ENCODE data around the gene SSBP4.

DNA sequence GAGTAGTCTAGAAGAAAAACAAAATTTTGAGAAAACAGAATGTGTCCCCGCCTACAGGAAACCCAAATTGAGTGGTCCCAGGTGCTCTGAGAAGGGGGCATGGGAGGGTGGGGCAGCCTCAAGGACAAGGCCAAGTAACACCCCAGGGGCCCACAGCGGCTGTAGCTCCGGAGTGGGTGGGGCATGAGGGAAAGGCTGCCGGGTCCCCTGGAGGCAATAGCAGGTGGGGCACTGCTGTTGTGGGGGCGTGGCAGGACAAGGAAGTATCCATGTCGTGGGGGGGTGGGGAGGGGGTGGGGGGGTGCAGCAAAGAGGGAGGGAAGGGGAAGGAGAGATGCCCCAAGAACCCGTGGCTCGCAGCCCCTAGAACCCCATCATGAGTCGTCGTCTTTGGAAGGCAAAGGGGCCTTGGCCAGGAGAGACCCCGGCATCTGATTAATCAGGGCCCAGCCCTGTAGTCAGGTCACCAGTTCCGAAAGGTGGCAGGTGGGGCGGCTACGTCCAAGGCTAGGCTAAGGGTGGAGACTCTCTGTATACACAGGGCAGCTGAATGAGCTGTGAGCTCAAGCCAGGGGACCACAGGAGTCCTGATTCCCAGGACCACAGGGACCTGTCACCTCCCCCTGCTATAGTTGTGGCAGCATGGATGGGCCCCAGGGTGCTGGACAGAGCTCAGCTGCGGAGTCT, 26.2 kb downstream of the SSBP4 start:
- TF ChIP-seq, protein P1, sequence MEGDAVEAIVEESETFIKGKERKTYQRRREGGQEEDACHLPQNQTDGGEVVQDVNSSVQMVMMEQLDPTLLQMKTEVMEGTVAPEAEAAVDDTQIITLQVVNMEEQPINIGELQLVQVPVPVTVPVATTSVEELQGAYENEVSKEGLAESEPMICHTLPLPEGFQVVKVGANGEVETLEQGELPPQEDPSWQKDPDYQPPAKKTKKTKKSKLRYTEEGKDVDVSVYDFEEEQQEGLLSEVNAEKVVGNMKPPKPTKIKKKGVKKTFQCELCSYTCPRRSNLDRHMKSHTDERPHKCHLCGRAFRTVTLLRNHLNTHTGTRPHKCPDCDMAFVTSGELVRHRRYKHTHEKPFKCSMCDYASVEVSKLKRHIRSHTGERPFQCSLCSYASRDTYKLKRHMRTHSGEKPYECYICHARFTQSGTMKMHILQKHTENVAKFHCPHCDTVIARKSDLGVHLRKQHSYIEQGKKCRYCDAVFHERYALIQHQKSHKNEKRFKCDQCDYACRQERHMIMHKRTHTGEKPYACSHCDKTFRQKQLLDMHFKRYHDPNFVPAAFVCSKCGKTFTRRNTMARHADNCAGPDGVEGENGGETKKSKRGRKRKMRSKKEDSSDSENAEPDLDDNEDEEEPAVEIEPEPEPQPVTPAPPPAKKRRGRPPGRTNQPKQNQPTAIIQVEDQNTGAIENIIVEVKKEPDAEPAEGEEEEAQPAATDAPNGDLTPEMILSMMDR (IDR thresholded peaks at IDR 0.05): no peak
- no peak for TF ChIP-seq POLR2A (IDR thresholded peaks at IDR 0.05)
